AG10803 (cell line): ENCODE results near the gene CRPPA.
"Not testable (repeated sequence)": the region's sequence is repeated elsewhere in the genome, so short reads cannot be mapped to it uniquely, and the experiment has no call there.

Experiments used
- DNase-seq: peaks from one replicate; pipeline ENCODE4 v3.0.0; 2010; ENCODE audit warnings: low read depth
- H3K4me3 ChIP-seq: 2 replicates; pipeline ENCODE4 v1.5.1; 2011; ENCODE audit warnings: mild to moderate bottlenecking, low read length, control low read depth
- CTCF ChIP-seq: conservative IDR thresholded peaks from 2 replicates; pipeline ENCODE4 v1.5.1; 2011; ENCODE audit warnings: mild to moderate bottlenecking, low read length, control low read depth, inconsistent platforms

The CRPPA gene

GRCh38 chr7:16421333-16422102 lies at the start of gene CRPPA:
Gene CRPPA (minus strand): TSS chr7:16421538. CDS start chr7:16421322, 216 bp downstream.
- H3K4me3 ChIP-seq = peak within 1 kb of the TSS; percentile 72
- no peak for TF ChIP-seq CTCF

GRCh38 chr7:16465469-16466361 lies 44.4 kb upstream of the CRPPA start, which contains the start of gene SOSTDC1:
Gene SOSTDC1 (minus strand): TSS chr7:16465738. CDS start chr7:16465668, 70 bp downstream.
- DNase-seq = no peak
- TF ChIP-seq CTCF = no peak
- no peak within 1 kb of the TSS for H3K4me3 ChIP-seq

More at GRCh38 chr7:16421333-16422102, at the start of gene CRPPA:
- peak; percentile 54 for DNase-seq

- DNase-seq = no peak
- no peak for TF ChIP-seq CTCF
- H3K4me3 ChIP-seq = no peak overlapping the region
Measured at GRCh38 chr7:16463949-16464715, 42.8 kb upstream of the CRPPA start.

GRCh38 chr7:16463520-16463919 lies 42.2 kb upstream of the CRPPA start:
- DNase-seq = no peak
- no peak overlapping the region for H3K4me3 ChIP-seq
- no peak for TF ChIP-seq CTCF

- no peak for DNase-seq
- H3K4me3 ChIP-seq = no peak overlapping the region
- no peak for TF ChIP-seq CTCF
Measured at GRCh38 chr7:16462431-16462889, 41.1 kb upstream of the CRPPA start.

GRCh38 chr7:16460789-16461493 lies 39.6 kb upstream of the CRPPA start:
- no peak for DNase-seq
- H3K4me3 ChIP-seq = no peak overlapping the region
- TF ChIP-seq CTCF = no peak

GRCh38 chr7:16456303-16456702 lies 35.0 kb upstream of the CRPPA start:
- not testable (repeated sequence) for H3K4me3 ChIP-seq, DNase-seq
